HG02852 (cell line): ENCODE results near the gene C5orf22.
A peak's percentile ranks its signal among the peaks of the same experiment; 100 is the strongest.
"Not testable (repeated sequence)": the region's sequence is repeated elsewhere in the genome, so short reads cannot be mapped to it uniquely, and the experiment has no call there.

ENCODE experiments used
- ATAC-seq: cut with Tn5 transposase; IDR thresholded peaks from one replicate; pipeline ENCODE4 v1.9.1; 2021; ENCODE audit warnings: mild to moderate bottlenecking, moderate library complexity; ENCODE audit not compliant: unreplicated experiment

Gene C5orf22

GRCh38 chr5:31553863-31554262, 21.8 kb downstream of the C5orf22 start:
- ATAC-seq: no peak

GRCh38 chr5:31554552-31554951, 22.5 kb downstream of the C5orf22 start:
- no peak for ATAC-seq

- no peak for ATAC-seq
These were observed 24.4 kb downstream of the C5orf22 start for GRCh38 chr5:31556461-31556860.

- ATAC-seq: no peak
These were observed 27.8 kb downstream of the C5orf22 start for GRCh38 chr5:31559942-31560341.

GRCh38 chr5:31561946-31562345, 29.8 kb downstream of the C5orf22 start:
- ATAC-seq: no peak

- no peak for ATAC-seq
These were observed 31.1 kb downstream of the C5orf22 start for GRCh38 chr5:31563216-31563615.

- not testable (repeated sequence) for ATAC-seq
These were observed 34.3 kb downstream of the C5orf22 start for GRCh38 chr5:31566362-31566761.

- no peak for ATAC-seq
These were observed 36.3 kb downstream of the C5orf22 start for GRCh38 chr5:31568302-31568835.

GRCh38 chr5:31569068-31569467, 37.0 kb downstream of the C5orf22 start:
- no peak for ATAC-seq

GRCh38 chr5:31573494-31574142, 41.5 kb downstream of the C5orf22 start:
- peak; percentile 98 for ATAC-seq

GRCh38 chr5:31574772-31575171, 42.7 kb downstream of the C5orf22 start:
- ATAC-seq: no peak

GRCh38 chr5:31577438-31577837, 45.3 kb downstream of the C5orf22 start:
- no peak for ATAC-seq

- no peak for ATAC-seq
These were observed 47.5 kb downstream of the C5orf22 start for GRCh38 chr5:31579558-31579957.

- no peak for ATAC-seq
These were observed 49.5 kb downstream of the C5orf22 start for GRCh38 chr5:31581498-31582099.

GRCh38 chr5:31583129-31583528, 51.0 kb downstream of the C5orf22 start:
- no peak for ATAC-seq

GRCh38 chr5:31585166-31585894, 53.2 kb downstream of the C5orf22 start:
- no peak for ATAC-seq

- no peak for ATAC-seq
These were observed 53.8 kb downstream of the C5orf22 start for GRCh38 chr5:31585895-31586270.

GRCh38 chr5:31587546-31587945, 55.4 kb downstream of the C5orf22 start:
- ATAC-seq: no peak

- ATAC-seq: no peak
These were observed 61.6 kb downstream of the C5orf22 start for GRCh38 chr5:31593665-31594064.

GRCh38 chr5:31596354-31596753, 64.3 kb downstream of the C5orf22 start:
- no peak for ATAC-seq

GRCh38 chr5:31598640-31599611, 66.8 kb downstream of the C5orf22 start:
- ATAC-seq: no peak
